Measurements from ENCODE around the gene HRAS. TPM values are rescaled to one million over a fixed set of nuclear protein-coding genes. Genes with fewer than 3 reads are reported as not detected.

The HRAS gene
- total RNA-seq, 2 donors from 2014 or later = 64.8 to 68.2 TPM

DNA sequence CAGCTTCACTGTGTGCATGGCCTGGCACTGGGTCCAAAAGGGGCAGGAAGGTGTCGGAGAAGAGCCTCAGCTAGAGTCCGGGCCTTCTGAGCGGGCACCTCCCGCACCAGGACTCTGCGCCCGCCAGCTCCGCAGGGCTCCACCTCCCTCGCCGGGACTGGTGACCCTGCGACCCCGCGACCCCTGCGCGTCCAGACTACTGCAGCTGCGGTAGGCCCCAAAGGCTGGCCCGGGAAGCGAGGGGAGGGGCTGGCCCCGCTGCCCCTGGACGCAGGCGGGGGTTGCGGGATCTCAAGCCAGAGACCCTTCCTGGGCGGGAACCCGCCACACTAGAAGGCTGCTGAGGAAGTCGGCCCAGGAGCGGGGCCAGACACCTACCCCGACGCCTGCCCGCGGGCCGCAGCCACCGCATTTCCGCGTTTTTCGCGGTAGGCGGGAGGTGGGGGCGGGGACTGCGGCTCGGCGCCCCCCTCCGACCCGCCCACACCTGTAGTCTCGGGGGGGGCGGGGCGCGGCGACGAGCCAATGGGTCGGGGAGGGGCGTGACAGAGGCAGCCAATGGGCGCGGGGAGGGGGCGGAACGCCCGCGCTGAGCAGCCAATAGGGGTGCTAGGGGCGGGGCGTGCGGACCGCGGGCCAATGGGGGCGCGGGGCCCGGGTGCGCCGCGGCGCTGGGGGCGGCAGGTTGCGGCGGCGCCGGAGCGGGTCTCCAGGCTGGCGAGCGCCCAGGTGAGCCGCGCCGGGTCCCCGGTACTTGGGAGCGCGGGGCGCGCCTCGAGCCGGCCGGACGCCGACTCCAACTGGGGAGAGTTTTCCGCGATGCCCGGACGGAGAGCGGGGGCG is 25.1 kb upstream of the HRAS start, which contains the start of the genes LMNTD2 and RASSF7:
Gene LMNTD2 (minus strand): TSS at position 434 of the 843 bp plus-strand sequence. CDS start 22 bp downstream, at position 412.
Gene RASSF7 (plus strand): TSS at position 666 of the 843 bp plus-strand sequence. CDS start 799 bp downstream, outside the sequence.
- H3K9ac ChIP-seq (ENCODE audit: extremely low read depth, low read length, poor library complexity, severe bottlenecking) = peak within 1 kb of the TSS; percentile 64
- Mint-ChIP-seq H3K27me3 (ENCODE audit: insufficient read depth) (peaks cover 29% of the 10 kb centered on the region), H3K36me3 (ENCODE audit: low read depth) (peaks cover 16% of the 10 kb centered on the region), H3K9me3 (no peaks in the 10 kb centered on the region), H3K4me3 (peak within 1 kb of the TSS; percentile 77), H3K4me1 (peaks cover 6% of the 10 kb centered on the region), H3K27ac (peak within 1 kb of the TSS; percentile 78)
- H3K36me3 ChIP-seq (ENCODE audit: control insufficient read depth, insufficient read depth, low read length) = peaks cover 8% of the 10 kb centered on the region
- H3K27ac ChIP-seq (ENCODE audit: low read depth, low read length) = no peak within 1 kb of the TSS
- no peaks in the 10 kb centered on the region for H3K9me3 ChIP-seq (ENCODE audit: control insufficient read depth, low read length)
- TF ChIP-seq CTCF (conservative IDR thresholded peaks at IDR 0.05) = no peak
- peak; percentile 97 for DNase-seq
- peaks cover 9% of the 10 kb centered on the region for H3K4me1 ChIP-seq (ENCODE audit: control insufficient read depth, insufficient read depth, low read length)
- WGBS, 2 experiments (ENCODE audit: insufficient coverage in 1 of 2, insufficient read length in 1 of 2) = 2 to 5% methylated on average over 26 to 95 of the region's 95 CpGs
- H3K4me3 ChIP-seq (ENCODE audit: low read length) = peak within 1 kb of the TSS; percentile 82
- peaks cover 28% of the 10 kb centered on the region for H3K27me3 ChIP-seq (ENCODE audit: control insufficient read depth, insufficient read depth, low read length, poor library complexity, severe bottlenecking)

GRCh38 chr11:559712-560304 is 24.4 kb upstream of the HRAS start:
- Histone ChIP-seq H3K27me3 (ENCODE audit: control insufficient read depth, insufficient read depth, low read length, poor library complexity, severe bottlenecking) (peaks cover 32% of the 10 kb centered on the region), H3K4me3 (ENCODE audit: low read length) (peak overlapping the region; percentile 71), H3K27ac (ENCODE audit: low read depth, low read length) (no peak overlapping the region), H3K4me1 (ENCODE audit: control insufficient read depth, insufficient read depth, low read length) (peaks cover 9% of the 10 kb centered on the region), H3K9ac (ENCODE audit: extremely low read depth, low read length, poor library complexity, severe bottlenecking) (peak overlapping the region; percentile 25), H3K36me3 (ENCODE audit: control insufficient read depth, insufficient read depth, low read length) (peaks cover 8% of the 10 kb centered on the region), H3K9me3 (ENCODE audit: control insufficient read depth, low read length) (no peaks in the 10 kb centered on the region)
- H3K27me3 Mint-ChIP-seq (ENCODE audit: insufficient read depth) = peaks cover 31% of the 10 kb centered on the region
- peaks cover 6% of the 10 kb centered on the region for H3K4me1 Mint-ChIP-seq
- no peak for TF ChIP-seq CTCF (conservative IDR thresholded peaks at IDR 0.05)
- no peaks in the 10 kb centered on the region for H3K9me3 Mint-ChIP-seq
- DNase-seq = peak; percentile 78
- H3K4me3 Mint-ChIP-seq = peak overlapping the region; percentile 77
- WGBS, 2 experiments (ENCODE audit: insufficient coverage in 1 of 2, insufficient read length in 1 of 2) = 77 to 85% methylated on average over 10 to 18 of the region's 18 CpGs
- H3K27ac Mint-ChIP-seq = peak overlapping the region; percentile 78
- H3K36me3 Mint-ChIP-seq (ENCODE audit: low read depth) = peaks cover 16% of the 10 kb centered on the region

DNA sequence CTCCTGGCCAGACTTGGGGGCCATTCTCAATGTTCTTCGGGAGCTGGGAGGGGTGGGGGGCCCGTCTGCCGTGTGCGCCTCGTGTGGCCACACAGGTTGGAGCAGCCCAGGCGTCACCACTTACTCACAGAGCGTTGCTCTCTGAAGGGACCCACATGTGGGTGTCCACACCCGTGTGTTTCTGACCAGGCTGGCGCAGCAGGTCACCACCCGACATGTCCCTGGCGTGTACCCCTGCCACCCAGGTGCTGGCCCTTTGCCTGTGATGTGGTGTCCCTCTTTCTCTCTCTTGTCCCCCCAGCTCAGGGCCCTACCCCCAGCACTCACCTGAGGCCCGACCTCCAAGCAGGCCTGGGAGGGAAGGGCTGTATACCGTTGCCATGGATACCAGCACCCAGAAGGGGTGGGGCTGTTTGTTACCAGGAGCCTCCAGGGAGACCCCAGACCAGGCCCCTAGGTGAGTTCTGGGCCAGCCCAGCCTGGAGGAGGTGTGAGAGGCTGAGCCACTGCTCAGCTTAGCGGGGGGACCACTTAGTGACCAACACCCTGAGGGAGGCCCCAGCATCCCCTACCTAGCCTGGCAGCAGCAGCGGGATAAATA is 23.7 kb upstream of the HRAS start:
- Mint-ChIP-seq H3K36me3 (ENCODE audit: low read depth) (peaks cover 12% of the 10 kb centered on the region), H3K4me3 (no peak overlapping the region), H3K4me1 (peaks cover 6% of the 10 kb centered on the region), H3K27ac (no peak overlapping the region), H3K27me3 (ENCODE audit: insufficient read depth) (peaks cover 31% of the 10 kb centered on the region), H3K9me3 (no peaks in the 10 kb centered on the region)
- Histone ChIP-seq H3K9me3 (ENCODE audit: control insufficient read depth, low read length) (no peaks in the 10 kb centered on the region), H3K4me3 (ENCODE audit: low read length) (no peak overlapping the region), H3K36me3 (ENCODE audit: control insufficient read depth, insufficient read depth, low read length) (peaks cover 8% of the 10 kb centered on the region), H3K27ac (ENCODE audit: low read depth, low read length) (no peak overlapping the region), H3K4me1 (ENCODE audit: control insufficient read depth, insufficient read depth, low read length) (peaks cover 9% of the 10 kb centered on the region), H3K9ac (ENCODE audit: extremely low read depth, low read length, poor library complexity, severe bottlenecking) (no peak overlapping the region), H3K27me3 (ENCODE audit: control insufficient read depth, insufficient read depth, low read length, poor library complexity, severe bottlenecking) (peaks cover 32% of the 10 kb centered on the region)
- no peak for DNase-seq
- TF ChIP-seq CTCF (conservative IDR thresholded peaks at IDR 0.05) = peak; percentile 40
- WGBS, 2 experiments (ENCODE audit: insufficient coverage in 1 of 2, insufficient read length in 1 of 2) = 84 to 93% methylated on average over 6 to 15 of the region's 15 CpGs
